ENCODE results near the gene WDR3.

The WDR3 gene

DNA sequence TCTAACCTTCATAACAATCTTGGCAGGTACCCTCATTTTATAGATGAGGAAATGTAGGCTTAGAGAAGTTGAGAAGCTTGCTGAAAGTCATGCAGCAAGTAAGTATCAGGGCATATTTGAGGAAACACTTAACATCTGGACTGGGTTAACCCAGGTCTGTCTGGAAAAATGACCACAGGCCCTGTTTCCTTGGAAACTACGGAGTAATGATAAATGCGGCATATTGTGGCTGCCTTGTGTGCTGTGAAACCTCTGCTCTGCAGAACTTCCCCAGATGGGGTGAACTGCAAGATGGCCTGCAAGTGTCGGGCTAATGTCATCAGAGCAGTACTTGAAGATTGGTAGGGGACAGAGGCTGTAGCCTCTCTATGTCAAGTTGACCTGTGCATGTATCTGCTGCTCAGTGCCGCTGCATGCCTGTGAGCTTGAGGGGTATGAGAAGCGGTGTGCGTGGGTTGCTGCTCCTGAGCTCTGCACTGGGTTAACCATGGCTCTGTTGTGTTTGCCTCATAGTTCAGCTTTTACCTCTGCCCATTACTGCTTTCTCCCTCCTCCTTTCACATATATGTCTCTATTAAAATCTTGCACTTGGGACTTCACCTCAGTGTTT, 83.1 kb downstream of the WDR3 start:
- TF ChIP-seq, protein P1, sequence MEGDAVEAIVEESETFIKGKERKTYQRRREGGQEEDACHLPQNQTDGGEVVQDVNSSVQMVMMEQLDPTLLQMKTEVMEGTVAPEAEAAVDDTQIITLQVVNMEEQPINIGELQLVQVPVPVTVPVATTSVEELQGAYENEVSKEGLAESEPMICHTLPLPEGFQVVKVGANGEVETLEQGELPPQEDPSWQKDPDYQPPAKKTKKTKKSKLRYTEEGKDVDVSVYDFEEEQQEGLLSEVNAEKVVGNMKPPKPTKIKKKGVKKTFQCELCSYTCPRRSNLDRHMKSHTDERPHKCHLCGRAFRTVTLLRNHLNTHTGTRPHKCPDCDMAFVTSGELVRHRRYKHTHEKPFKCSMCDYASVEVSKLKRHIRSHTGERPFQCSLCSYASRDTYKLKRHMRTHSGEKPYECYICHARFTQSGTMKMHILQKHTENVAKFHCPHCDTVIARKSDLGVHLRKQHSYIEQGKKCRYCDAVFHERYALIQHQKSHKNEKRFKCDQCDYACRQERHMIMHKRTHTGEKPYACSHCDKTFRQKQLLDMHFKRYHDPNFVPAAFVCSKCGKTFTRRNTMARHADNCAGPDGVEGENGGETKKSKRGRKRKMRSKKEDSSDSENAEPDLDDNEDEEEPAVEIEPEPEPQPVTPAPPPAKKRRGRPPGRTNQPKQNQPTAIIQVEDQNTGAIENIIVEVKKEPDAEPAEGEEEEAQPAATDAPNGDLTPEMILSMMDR (IDR thresholded peaks at IDR 0.05; ENCODE audit: control extremely low read depth, extremely low read depth, low read depth, missing control alignments): no peak
- ChIA-PET POLR2A (no interaction called here), CTCF (interaction anchor here (1.6 kb wide), 1 partner anchor 8 kb away, joined by 4 read pairs; no protein-coding TSS in a partner anchor)
- DNase-seq (ENCODE audit: extremely low spot score): no peak

- DNase-seq (ENCODE audit: extremely low spot score): no peak
- CTCF ChIA-PET: interaction anchor here (1.6 kb wide), 1 partner anchor 9 kb away, joined by 4 read pairs; no protein-coding TSS in a partner anchor
- TF ChIP-seq, protein P1 (IDR thresholded peaks at IDR 0.05; ENCODE audit: control extremely low read depth, extremely low read depth, low read depth, missing control alignments): no peak
- POLR2A ChIA-PET: no interaction called here
These were observed 83.8 kb downstream of the WDR3 start for GRCh38 chr1:118013336-118013735.

- CTCF ChIA-PET: interaction anchor here (1.6 kb wide), 1 partner anchor 9 kb away, joined by 4 read pairs; no protein-coding TSS in a partner anchor
- POLR2A ChIA-PET: no interaction called here
- DNase-seq (ENCODE audit: extremely low spot score): no peak
- TF ChIP-seq, protein P1 (IDR thresholded peaks at IDR 0.05; ENCODE audit: control extremely low read depth, extremely low read depth, low read depth, missing control alignments): no peak
These were observed 84.4 kb downstream of the WDR3 start for GRCh38 chr1:118013938-118014337.

Data from GM10248 (cell line).